LNCaP clone FGC (cell line): Measurements from ENCODE around the gene CHST6.
A peak's percentile ranks its signal among the peaks of the same experiment; 100 is the strongest.
"Not testable (repeated sequence)": the region's sequence is repeated elsewhere in the genome, so short reads cannot be mapped to it uniquely, and the experiment has no call there.

Source experiments
- DNase-seq: peaks from one replicate; pipeline ENCODE4 v3.0.0-alpha.2; 2011; ENCODE audit warnings: low read depth
- H3K4me3 ChIP-seq: 2 replicates; pipeline ENCODE4 v1.5.1; 2011; ENCODE audit warnings: mild to moderate bottlenecking, low read depth, low read length, control low read depth
- TF ChIP-seq, protein P1 (sequence below): IDR thresholded peaks from 2 replicates; pipeline ENCODE4 v1.5.1; 2012; ENCODE audit warnings: mild to moderate bottlenecking; ENCODE audit not compliant: control insufficient read depth, insufficient read depth; ENCODE audit errors: extremely low read depth

The CHST6 gene

GRCh38 chr16:75526032-75526790 is 31.0 kb upstream of the CHST6 start:
- TF ChIP-seq, protein P1, sequence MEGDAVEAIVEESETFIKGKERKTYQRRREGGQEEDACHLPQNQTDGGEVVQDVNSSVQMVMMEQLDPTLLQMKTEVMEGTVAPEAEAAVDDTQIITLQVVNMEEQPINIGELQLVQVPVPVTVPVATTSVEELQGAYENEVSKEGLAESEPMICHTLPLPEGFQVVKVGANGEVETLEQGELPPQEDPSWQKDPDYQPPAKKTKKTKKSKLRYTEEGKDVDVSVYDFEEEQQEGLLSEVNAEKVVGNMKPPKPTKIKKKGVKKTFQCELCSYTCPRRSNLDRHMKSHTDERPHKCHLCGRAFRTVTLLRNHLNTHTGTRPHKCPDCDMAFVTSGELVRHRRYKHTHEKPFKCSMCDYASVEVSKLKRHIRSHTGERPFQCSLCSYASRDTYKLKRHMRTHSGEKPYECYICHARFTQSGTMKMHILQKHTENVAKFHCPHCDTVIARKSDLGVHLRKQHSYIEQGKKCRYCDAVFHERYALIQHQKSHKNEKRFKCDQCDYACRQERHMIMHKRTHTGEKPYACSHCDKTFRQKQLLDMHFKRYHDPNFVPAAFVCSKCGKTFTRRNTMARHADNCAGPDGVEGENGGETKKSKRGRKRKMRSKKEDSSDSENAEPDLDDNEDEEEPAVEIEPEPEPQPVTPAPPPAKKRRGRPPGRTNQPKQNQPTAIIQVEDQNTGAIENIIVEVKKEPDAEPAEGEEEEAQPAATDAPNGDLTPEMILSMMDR = no peak
- DNase-seq = no peak

DNA sequence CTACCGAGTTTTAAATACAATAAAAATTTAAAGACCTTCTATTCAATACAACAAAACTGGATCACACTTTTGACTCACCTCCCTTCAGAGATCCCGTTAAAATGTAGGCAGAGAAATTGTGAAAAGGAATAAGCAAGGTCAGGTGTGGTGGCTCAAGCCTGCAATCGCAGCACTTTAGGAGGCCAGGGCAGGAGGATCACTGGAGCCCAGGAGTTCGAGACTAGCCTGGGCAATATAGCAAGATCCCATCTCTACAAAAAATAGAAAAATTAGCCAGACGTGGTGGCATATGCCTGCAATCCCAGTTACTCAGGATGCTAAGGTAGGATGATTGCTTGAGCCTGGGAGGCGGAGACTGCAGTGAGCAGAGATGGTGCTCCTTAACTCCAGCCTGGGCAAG is 23.9 kb upstream of the CHST6 start:
- DNase-seq = no peak
- no peak overlapping the region for H3K4me3 ChIP-seq
- TF ChIP-seq, protein P1 = no peak

More at GRCh38 chr16:75526032-75526790, 31.0 kb upstream of the CHST6 start:
- H3K4me3 ChIP-seq = no peak overlapping the region

- TF ChIP-seq, protein P1 = peak; percentile 2; the same call in 1 of the 2 replicates
- peak overlapping the region; percentile 82 for H3K4me3 ChIP-seq
- not testable (repeated sequence) for DNase-seq
These were observed 21.1 kb upstream of the CHST6 start for GRCh38 chr16:75516189-75516966.

- TF ChIP-seq, protein P1 = no peak
- H3K4me3 ChIP-seq = no peak overlapping the region
- DNase-seq = no peak
These were observed 19.1 kb upstream of the CHST6 start for GRCh38 chr16:75514296-75514695.

GRCh38 chr16:75506574-75506973 is 11.3 kb upstream of the CHST6 start:
- no peak for DNase-seq

GRCh38 chr16:75506107-75506506 is 10.9 kb upstream of the CHST6 start:
- no peak for DNase-seq
- TF ChIP-seq, protein P1 = no peak

More at GRCh38 chr16:75506574-75506973, 11.3 kb upstream of the CHST6 start:
- no peak overlapping the region for H3K4me3 ChIP-seq
- TF ChIP-seq, protein P1 = no peak

More at GRCh38 chr16:75506107-75506506, 10.9 kb upstream of the CHST6 start:
- no peak overlapping the region for H3K4me3 ChIP-seq
